Germinal center (tissue), 1 donor: ENCODE results near the gene DEFB132.
A peak's percentile ranks its signal among the peaks of the same experiment; 100 is the strongest.

ENCODE experiments used
- DNase-seq: peaks from one replicate; pipeline ENCODE4 v3.0.0; 2012; ENCODE audit warnings: mixed read lengths, low spot score

The DEFB132 gene

DNA sequence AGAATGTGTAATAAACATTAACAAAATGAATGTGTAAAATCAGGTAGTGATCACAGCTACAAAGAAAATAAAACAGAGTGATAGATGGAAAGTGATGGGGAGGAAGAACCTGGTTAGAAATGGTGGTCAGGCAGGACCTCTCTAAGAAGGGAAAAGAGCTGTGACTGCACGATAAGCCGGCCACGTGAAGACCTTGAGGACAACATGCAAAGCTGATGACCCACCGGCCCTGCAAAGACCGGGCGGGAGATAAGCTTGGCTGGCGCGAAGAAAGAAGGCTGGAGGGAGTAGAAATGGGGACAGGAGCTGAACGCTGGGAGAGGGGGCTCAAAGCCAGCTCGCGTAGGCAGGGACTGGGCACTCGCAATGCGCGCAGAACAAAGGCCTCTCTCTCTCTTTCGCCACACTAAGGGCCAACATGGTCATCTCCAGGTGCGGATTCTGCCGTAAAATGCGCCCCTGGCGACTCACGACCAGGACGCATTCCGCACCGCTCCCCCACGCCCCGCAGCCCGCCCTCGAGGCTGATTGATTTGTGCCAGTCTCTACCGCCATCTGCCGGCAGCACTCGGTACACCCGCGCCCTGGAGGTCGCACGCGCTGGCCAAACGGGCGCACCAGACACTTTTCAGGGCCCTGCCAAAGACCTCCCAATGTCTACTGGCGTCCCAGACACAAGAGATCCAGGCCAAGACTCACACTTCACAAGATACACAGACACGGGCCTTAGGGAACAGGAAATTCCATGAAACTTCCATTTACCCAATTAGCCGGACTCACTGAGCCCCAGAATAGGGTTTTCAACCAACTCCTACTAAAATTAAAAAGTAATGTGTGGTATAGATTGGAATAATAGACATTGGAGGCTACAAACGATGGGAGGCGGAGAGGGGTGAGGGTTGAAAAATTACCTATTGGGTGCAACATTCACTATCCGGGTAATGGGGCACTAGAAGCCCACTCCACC is 9.4 kb downstream of the DEFB132 start:
- DNase-seq, result peak; percentile 87

DNA sequence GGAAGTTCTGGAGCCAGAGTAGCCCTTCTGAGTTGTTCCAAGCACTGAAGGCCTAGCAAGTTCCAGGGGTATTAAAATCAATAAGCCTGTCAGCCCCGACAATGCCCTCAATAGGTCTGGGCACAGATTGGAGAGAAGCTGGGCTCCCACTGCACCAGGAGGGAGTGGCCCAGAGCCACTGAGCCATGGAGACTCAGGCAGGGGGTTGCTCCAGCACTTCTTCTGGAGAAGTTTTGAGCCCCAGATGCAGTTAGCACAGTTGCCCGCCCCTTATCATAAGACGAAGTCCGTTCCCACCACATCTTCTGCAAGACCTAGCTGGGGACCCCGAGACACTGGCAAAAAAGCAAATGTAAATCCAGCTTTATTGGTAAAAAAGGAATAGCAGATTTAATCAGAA is 13.0 kb downstream of the DEFB132 start:
- DNase-seq, result no peak

DNA sequence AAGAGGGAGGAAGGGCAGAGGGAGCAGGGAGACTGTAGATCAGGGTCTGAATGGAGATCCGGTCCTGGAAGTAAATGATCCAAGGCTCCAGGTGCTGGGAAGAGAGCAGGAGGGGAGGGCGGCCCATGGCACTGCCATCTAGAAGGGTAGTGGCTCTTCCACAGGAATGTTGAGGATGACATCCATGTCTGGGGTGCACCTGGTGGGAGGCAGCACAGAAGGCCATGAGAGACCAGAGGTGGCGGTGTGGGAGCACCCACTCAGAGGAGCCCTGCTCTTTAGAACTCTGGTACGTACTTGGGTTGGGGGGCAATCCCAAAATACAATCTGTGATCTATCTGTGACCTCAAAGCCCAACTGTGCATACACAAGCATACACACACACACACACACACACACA is 13.5 kb downstream of the DEFB132 start:
- no peak for DNase-seq

DNA sequence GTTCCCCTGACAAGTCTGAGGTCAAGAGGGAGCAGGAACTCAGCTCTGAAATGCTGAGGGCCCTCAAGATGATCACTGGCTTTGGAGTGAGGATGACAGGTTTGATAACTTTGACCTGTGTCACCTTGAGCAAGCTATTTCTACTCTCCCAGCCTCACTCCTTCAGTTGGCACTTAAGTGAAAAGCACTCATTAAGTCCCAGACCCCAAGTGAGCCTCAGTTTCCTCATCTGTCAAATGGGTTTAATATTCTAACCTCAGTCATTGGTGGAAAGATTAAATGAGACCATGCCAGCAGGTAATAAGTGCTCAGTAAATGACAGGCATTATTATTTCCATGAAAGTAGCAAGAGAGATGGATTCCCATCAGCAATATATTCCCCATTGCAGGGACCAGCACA is 14.0 kb downstream of the DEFB132 start:
- no peak for DNase-seq

DNA sequence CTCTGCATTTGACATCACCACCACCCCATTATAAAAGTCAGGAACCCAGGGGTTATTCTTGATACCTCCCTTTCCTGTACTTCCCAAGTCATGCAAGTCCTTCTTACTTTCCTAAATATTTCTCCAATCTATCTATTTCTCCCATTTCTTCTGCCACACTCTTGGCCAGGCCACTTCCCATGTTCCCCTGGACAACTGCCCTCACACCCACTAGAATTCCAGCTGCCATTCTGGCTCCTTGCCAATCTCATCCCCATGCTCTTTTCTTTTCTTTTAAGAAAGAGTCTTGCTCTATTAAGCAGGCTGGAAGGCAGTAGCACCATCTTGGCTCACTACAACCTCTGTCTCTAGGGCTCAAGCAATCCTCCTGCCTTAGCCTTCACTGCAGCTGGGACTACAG is 15.2 kb downstream of the DEFB132 start:
- no peak for DNase-seq

DNA sequence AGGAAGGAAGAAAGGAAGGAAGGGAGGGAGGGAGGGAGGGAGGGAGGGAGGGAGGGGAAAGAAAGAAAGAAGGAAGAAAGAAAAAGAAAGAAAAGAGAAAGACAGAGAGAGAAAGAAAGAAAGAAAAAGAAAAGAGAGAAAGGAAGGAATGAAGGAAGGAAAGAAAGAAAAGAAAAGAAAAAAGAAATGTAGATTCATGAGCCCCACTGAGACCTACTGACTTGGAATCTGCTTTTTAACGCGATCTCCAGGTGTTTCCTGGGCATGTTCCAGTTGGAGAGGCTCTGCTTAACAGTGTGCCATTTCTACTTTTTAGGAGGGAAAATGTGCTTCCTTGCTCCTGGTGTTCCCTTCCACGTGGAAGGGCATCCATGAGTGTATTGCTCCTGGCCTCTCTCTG is 16.4 kb downstream of the DEFB132 start:
- DNase-seq, result no peak

DNA sequence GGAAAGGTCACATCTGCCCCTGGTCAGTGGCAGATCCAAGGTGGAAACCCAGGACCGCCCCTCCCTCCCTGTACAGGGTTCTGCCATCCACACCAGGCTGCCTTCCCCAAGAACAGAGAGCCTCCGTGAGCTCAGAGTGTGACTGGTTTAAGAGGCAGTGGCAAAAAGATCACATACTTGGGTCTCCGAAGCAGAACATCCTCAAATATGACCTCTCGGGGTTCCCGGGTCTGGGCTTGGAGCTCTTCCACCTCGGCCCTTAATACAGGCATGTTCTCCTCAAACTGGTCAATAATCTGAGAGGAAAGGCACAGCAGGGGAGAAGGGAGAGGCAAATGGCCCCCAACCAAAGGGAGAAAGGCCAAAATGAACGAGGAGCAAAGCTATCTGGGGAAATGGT is 18.3 kb downstream of the DEFB132 start:
- no peak for DNase-seq

DNA sequence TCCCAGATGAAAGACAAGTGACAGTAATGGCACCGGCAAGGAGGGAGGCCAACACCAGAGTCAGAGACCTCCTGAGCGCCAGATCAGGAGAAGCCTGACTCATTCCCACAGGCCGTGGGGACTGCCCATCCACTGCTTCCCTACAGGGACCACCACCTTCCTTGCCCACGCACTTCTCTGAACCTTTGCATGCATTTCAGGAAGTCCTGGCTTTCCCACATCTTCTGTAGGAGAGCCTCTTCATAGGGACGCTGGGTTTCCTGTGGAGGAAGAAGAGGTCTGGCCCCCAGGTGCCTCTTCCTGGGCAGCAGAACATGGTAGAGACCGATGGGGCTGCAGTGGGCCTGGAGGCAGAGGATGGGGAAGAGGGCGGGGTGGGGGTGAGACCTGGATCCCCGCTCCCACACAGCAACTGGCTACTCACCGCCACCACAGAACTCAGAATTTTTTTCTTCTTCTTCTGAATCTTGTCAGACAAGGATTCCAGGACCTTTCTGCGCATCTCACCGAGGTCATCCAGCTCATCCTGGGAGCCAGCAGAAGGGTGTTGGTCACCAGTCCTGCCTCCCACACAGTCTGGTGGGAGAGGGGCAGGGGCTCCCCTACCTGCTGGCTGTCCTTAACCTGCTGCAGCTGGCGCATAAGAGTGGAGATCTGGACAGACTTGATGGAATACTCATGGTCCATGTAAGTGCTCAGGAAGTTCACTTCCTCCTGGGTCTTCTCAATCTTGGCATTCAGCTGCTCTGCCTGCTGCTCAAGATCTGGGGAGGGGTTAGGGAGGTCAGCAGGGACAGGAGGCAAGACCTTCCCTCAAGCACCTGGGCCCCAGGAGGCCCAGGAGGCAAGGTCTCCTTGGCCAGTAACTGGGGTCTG is 19.3 kb downstream of the DEFB132 start:
- no peak for DNase-seq

DNA sequence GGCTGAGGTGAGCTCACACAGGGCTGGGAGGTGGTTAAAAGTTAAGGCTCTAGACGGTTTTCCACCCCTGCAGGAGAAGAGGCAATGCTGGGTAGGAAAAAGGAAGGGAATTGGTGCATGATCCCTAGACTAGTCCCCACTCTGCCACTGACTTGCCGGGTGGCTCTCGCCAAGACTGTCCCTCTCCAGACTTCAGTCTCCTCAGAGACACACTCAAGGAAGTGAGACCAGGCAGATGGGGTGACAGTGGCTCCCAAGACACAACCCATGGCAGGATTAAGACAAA is 19.9 kb downstream of the DEFB132 start:
- no peak for DNase-seq

DNA sequence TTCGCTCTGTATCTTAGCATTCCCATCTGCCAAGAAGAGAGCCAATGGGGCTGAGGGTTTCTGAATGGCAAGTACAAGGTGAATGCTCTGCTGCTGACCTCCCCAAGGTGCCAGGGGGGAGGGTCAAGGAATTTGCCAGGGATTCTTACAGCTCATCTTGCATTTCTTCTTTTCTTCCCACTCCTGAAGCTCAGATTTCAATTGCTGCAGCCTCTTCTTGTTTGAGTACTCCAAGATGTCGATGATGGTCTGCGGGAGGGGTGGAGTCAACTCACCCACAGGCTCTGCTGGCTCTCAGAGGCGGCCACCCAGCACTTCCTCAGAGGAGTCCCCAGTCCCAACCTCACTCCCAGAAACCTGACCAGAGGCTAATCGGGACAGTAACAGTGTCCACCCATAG is 20.7 kb downstream of the DEFB132 start:
- DNase-seq, result no peak

DNA sequence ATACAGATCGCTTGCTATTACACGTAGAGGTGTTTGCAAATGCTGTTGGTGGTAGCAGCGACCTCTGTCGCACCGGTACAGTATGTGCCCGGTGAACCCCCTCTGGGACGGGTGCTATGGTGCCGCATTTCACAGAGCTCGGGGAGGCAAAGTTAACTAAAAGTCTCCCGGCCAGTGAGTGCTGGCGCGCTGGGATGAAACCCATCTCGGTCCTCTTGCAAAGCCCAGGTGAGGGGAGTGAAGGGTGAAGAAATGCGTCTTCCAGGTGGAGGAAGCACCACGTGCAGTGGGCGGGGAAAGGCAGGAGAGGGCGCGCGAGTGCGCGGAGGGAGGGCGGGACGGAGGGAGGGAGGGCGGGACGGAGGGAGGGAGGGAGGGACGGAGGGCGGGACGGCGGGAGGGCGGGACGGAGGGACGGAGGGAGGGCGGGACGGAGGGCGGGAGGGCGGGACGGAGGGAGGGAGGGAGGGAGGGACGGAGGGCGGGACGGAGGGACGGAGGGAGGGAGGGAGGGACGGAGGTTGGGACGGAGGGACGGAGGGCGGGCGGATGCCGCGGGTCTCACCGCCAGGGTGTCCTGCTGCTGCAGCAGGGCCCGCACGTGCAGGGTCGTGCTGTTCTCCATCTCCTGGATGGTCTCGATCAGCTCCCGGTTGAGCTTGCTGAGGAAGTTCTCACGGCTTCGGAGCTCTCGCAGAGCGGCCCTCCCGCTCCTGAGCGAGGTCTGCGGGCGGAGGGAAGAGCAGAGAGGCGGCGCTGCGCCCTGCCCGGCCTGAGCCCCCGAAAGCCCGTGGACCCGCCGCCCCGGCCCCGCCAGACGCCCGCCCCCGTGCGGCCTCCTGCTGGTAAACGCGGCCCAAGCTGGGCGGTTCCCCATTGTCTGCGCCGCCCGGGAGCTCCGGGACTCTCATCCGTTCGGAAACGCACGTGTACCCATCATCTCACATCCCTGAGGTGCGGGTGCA is 21.4 kb downstream of the DEFB132 start:
- DNase-seq, result no peak

DNA sequence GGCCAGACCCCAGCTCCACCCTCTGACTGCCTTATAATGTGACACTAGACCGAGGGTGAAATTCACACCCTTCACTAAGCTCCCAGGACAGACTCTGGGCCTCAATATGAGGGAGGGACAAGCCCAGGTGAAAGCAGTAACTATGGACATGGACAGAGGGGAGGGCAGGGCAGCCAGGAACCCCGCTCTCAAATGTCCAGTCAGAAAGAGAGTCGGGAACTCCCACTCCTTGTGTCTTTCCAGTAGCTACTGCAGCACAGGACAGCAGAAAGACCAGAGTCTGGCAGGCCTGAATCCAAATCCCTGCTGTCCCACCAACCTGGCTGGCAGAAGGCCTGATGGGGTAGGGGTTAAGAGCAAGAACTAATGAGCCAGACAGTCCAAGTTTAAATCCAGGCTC is 26.6 kb downstream of the DEFB132 start:
- DNase-seq, result no peak

DNA sequence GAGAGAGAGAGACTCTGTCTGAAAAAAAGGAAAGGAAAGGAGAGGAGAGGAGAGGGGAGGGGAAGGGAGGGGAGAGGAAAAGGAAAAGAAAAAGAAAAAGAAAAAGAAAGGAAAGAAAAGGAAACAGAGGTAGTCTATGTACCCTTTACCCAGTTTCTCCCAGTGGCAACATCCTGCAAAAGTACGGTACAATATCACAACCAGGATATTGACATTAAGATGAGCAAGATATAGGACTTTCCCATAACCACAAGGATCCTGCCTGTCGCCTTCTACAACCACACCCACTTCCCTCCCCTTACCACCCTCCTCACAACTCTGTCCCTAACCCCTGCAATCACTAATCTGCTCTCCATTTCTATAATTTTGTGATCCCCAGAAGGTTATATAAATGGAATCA is 29.0 kb downstream of the DEFB132 start:
- no peak for DNase-seq

DNA sequence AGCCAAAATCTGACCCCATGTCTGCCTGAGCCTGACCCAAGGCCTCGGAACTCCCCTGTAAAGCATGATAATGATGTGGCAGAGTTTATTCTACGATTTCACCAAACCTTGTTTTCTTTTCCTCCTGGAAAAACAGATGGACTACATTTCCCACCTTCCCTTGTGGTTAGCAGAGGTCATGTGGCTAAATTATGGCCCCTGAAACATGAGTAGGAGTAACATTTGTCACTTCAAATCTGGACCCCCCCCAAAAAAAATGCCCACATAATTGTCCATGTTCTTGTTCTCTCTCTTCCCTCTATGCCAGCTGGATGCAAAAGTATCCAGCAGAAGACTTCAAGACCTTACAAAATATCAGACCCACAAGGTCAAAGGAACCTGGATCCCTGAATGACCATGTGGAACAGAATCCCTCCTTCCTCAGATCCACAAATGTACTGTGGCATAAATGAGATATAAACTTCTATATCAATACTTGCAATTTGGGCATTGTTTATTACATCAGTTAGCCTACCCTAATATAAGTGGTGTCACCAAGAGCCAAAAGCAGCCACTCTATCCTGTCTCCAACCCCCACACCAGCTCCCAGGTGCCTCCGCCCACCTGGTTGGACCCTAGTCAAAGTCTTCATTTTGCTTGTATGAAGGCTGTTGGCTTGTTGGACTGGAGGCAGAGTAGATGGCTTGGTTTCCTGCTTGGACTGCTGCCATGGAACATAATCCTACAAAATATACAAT is 31.6 kb downstream of the DEFB132 start:
- no peak for DNase-seq

DNA sequence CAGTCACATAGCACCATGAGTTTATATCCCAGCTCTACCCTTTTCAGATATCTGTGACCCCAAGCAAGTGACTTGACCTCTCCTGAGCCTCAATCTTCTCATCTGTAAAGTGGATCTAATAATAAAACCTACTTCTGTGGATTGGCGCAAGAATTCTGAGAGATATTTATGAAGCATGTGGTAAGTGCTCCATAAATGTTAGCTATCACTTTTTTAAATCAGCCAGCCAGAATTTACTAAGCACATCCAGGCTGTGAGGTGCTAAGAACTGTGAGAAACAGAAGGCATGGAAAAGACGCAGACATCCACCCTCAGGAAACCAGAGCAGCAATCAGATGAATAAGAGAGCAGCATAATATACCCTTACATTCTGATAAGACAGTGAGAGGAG is 32.2 kb downstream of the DEFB132 start:
- no peak for DNase-seq

DNA sequence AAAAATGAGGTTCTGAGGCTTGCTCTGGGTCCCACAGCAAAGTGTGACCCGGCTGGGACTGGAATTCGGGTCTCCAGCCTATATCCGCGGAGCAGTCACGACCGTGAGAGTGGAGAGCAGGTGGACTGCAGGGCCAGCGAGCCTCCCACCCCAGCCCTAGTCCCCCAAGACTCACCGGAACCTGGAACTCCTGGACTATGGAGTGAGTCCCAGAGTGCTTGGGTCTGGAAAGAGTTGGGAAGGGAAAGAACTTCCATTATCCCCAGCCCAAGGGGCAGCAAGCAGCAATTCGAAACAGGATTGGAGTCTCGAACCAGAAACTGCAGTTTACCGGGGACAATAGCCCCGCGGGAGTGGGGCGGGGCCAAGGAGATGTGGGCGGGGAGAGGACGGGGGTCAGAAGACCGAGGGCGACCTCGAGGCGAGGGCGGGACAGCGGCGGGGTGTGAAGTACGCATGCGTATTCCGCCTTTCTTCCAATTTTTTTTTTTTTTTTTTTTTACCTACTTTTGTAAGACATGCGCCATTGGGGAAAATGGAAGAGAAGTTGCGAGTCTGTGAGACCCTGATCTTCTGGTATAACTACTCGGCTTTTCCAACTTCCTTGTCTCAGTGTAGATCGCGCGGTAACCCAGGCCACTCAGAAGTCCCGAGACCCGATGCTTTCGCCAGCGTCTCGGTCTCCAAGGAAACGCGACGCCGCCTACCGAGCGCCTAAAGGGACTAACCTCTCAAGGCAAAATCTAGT is 32.7 kb downstream of the DEFB132 start, which contains the start of gene C20orf96:
C20orf96 (minus strand) TSS at position 667 of the 748 bp plus-strand sequence; CDS start at position 527, 140 bp downstream.
- DNase-seq, result peak; percentile 95

DNA sequence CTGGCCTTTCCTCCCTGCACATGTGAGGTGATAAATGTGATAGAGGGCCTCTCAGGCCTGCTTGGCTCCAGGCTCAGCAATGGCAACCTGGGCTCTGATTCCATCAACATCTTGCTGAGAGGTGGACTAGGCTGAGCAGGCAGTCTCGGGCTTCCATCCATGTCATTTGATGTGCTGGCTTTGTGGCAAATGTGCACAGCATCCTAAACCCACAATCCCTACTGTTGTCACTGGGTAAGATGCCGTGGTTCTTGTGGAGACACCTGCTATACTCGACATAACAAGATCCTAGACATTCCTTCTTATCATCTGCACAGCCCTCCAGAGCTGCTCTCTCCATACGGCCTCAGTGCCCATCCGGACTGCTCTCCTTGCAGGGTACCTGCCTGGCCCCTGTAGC is 37.1 kb downstream of the DEFB132 start:
- DNase-seq, result no peak

DNA sequence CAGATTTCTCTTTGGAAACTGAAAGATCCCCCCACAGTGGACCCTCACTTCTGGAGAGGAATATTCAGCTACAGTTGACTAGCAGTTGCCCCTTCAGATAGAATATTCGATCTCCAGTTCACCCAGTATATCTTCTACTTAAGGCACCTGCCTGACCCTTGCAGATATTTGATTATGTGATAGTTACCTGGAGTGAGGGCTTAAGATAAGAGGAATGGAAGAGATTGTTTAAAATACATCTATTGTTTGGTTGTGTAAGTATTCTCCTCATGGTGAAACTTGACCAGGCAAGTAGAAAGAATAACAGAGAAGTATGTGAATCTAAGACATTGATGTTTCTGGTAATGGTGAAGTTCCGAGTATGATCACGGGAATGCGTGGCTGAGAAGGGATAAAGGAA is 38.3 kb downstream of the DEFB132 start:
- no peak for DNase-seq

DNA sequence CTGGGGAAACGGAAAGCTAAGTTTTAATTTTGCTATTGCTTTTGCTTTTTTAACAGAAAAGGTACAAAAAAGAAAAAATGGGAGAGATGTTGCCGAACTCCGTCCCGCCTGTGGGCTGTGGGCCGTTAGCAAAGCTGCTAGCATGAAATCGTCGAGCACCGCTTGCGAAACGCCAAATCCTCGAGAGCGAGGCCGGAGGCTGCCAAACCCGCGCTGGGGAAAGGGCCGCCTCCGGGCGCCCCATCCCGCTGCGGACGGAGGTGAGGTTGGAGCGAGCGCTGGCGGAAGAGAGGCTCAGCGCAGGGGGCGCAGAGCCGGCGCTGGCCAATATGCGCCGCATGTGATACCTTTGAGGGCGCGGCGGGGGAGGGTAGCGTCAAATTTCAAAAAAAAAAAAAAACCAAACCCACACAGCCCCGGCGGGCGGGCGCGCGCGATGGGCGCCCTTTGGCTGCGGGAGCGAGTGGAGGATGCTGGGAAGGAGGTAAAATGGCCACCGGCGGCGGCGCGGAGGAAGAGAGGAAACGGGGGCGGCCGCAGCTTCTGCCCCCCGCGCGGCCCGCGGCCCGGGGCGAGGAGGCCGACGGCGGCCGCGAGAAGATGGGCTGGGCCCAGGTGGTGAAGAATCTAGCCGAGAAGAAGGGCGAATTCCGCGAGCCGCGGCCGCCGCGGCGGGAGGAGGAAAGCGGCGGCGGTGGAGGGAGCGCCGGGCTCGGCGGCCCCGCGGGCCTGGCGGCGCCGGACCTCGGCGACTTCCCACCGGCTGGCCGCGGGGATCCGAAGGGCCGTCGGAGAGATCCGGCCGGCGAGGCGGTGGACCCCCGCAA is 39.8 kb downstream of the DEFB132 start, which contains the start of gene ZCCHC3:
ZCCHC3 (plus strand) TSS at position 473 of the 827 bp plus-strand sequence; CDS start at position 490, 17 bp downstream.
- DNase-seq, result peak; percentile 85
